SJSA1 (cell line): ENCODE results near the gene TMEM205. TPM values are rescaled to one million over a fixed set of nuclear protein-coding genes. Genes with fewer than 3 reads are reported as not detected.
A peak's percentile ranks its signal among the peaks of the same experiment; 100 is the strongest.
"Not testable (repeated sequence)": the region's sequence is repeated elsewhere in the genome, so short reads cannot be mapped to it uniquely, and the experiment has no call there.

Experiments used
- DNase-seq, 2 experiments: peaks; one replicate each; pipeline ENCODE4 v3.0.0-alpha.2; 2015 to 2020; ENCODE audit warnings: low spot score in 2 of 2, low read depth in 1 of 2
- H3K27ac ChIP-seq: fragments of 250-450 bp; sonication (Bioruptor Pico); 2 replicates; pipeline ENCODE4 v1.5.1; 2020; ENCODE audit warnings: mild to moderate bottlenecking, moderate library complexity
- H3K27me3 ChIP-seq: fragments of 250-450 bp; sonication (Bioruptor Pico); replicated peaks from 2 replicates; pipeline ENCODE4 v1.5.1; 2020; ENCODE audit warnings: mild to moderate bottlenecking, moderate library complexity
- H3K36me3 ChIP-seq: fragments of 250-450 bp; sonication (Bioruptor Pico); 2 replicates; pipeline ENCODE4 v1.5.1; 2020; ENCODE audit warnings: mild to moderate bottlenecking
- H3K4me1 ChIP-seq: fragments of 250-450 bp; sonication (Bioruptor Pico); replicated peaks from 2 replicates; pipeline ENCODE4 v1.6.1; 2021; ENCODE audit warnings: mild to moderate bottlenecking
- H3K4me3 ChIP-seq: fragments of 250-450 bp; sonication (Bioruptor Pico); 2 replicates; pipeline ENCODE4 v1.5.1; 2020; ENCODE audit warnings: mild to moderate bottlenecking
- H3K9me3 ChIP-seq: fragments of 250-450 bp; sonication (Bioruptor Pico); replicated peaks from 2 replicates; pipeline ENCODE4 v1.5.1; 2020; ENCODE audit warnings: mild to moderate bottlenecking
- total RNA-seq: library from RNA; depleted of rRNA; stranded (reverse); fragments of >200 nt; shearing (Covaris generic); gene quantifications from 2 replicates; pipeline ENCODE4 v1.2.3, GENCODE V29; 2014

The TMEM205 gene
- total RNA-seq, 1 experiment from 2014 or later, result 113 TPM

- Histone ChIP-seq H3K27ac (no peak overlapping the region), H3K9me3 (no peaks in the 10 kb centered on the region), H3K36me3 (peaks cover 19% of the 10 kb centered on the region)
These were observed 16.0 kb upstream of the TMEM205 start for GRCh38 chr19:11361771-11362731.

GRCh38 chr19:11361037-11361770, 15.1 kb upstream of the TMEM205 start:
- Histone ChIP-seq H3K9me3 (no peaks in the 10 kb centered on the region), H3K4me1 (peaks cover under 1% of the 10 kb centered on the region), H3K27ac (no peak overlapping the region), H3K4me3 (no peak overlapping the region), H3K36me3 (peaks cover 19% of the 10 kb centered on the region), H3K27me3 (no peaks in the 10 kb centered on the region)
- no peak for DNase-seq

More at GRCh38 chr19:11361771-11362731, 16.0 kb upstream of the TMEM205 start:
- H3K4me3 ChIP-seq, result no peak overlapping the region
- DNase-seq, result no peak
- no peaks in the 10 kb centered on the region for H3K4me1 ChIP-seq
- no peaks in the 10 kb centered on the region for H3K27me3 ChIP-seq

GRCh38 chr19:11359421-11359820, 13.4 kb upstream of the TMEM205 start:
- no peak for DNase-seq
- no peaks in the 10 kb centered on the region for H3K9me3 ChIP-seq
- no peak overlapping the region for H3K27ac ChIP-seq
- no peaks in the 10 kb centered on the region for H3K27me3 ChIP-seq
- peaks cover 19% of the 10 kb centered on the region for H3K36me3 ChIP-seq
- H3K4me3 ChIP-seq, result no peak overlapping the region
- peaks cover 6% of the 10 kb centered on the region for H3K4me1 ChIP-seq

- no peak overlapping the region for H3K4me3 ChIP-seq
- H3K27me3 ChIP-seq, result no peaks in the 10 kb centered on the region
- H3K36me3 ChIP-seq, result peaks cover 13% of the 10 kb centered on the region
These were observed 10.8 kb upstream of the TMEM205 start for GRCh38 chr19:11356676-11357550.

GRCh38 chr19:11356074-11356397, 10.0 kb upstream of the TMEM205 start:
- peak overlapping the region; percentile 51 for H3K4me3 ChIP-seq

More at GRCh38 chr19:11356676-11357550, 10.8 kb upstream of the TMEM205 start:
- H3K9me3 ChIP-seq, result no peaks in the 10 kb centered on the region
- H3K4me1 ChIP-seq, result peaks cover 6% of the 10 kb centered on the region
- no peak overlapping the region for H3K27ac ChIP-seq
- DNase-seq, result no peak

GRCh38 chr19:11355160-11356073, 9.3 kb upstream of the TMEM205 start, which contains the start of gene PLPPR2:
PLPPR2 (plus strand) TSS chr19:11355432; CDS start chr19:11357674, 2,242 bp downstream.
- Histone ChIP-seq H3K9me3 (no peaks in the 10 kb centered on the region), H3K4me3 (peak within 1 kb of the TSS; percentile 51), H3K27ac (no peak within 1 kb of the TSS), H3K4me1 (peaks cover 6% of the 10 kb centered on the region), H3K36me3 (peaks cover 4% of the 10 kb centered on the region; the same call in 1 of the 2 replicates), H3K27me3 (no peaks in the 10 kb centered on the region)
- DNase-seq, result peak; percentile 80 to 92

More at GRCh38 chr19:11356074-11356397, 10.0 kb upstream of the TMEM205 start:
- Histone ChIP-seq H3K27me3 (no peaks in the 10 kb centered on the region), H3K27ac (no peak overlapping the region), H3K36me3 (peaks cover 4% of the 10 kb centered on the region), H3K4me1 (peaks cover 6% of the 10 kb centered on the region), H3K9me3 (no peaks in the 10 kb centered on the region)
- no peak for DNase-seq

- H3K4me3 ChIP-seq, H3K9me3 ChIP-seq, DNase-seq, H3K27me3 ChIP-seq, H3K27ac ChIP-seq, H3K36me3 ChIP-seq, H3K4me1 ChIP-seq: not testable (repeated sequence)
These were observed 8.0 kb upstream of the TMEM205 start for GRCh38 chr19:11354102-11354501.

GRCh38 chr19:11349171-11349570, 3.1 kb upstream of the TMEM205 start:
- no peak overlapping the region for H3K27ac ChIP-seq
- H3K27me3 ChIP-seq, result no peaks in the 10 kb centered on the region
- no peak for DNase-seq
- peaks cover 23% of the 10 kb centered on the region for H3K4me1 ChIP-seq
- no peaks in the 10 kb centered on the region for H3K36me3 ChIP-seq
- peaks cover 9% of the 10 kb centered on the region for H3K9me3 ChIP-seq
- no peak overlapping the region for H3K4me3 ChIP-seq

- Histone ChIP-seq H3K4me1 (peaks cover 31% of the 10 kb centered on the region), H3K4me3 (no peak overlapping the region), H3K27ac (no peak overlapping the region), H3K9me3 (peaks cover 9% of the 10 kb centered on the region), H3K36me3 (no peaks in the 10 kb centered on the region), H3K27me3 (no peaks in the 10 kb centered on the region)
- no peak for DNase-seq
These were observed 1.5 kb upstream of the TMEM205 start for GRCh38 chr19:11347546-11348039.

- Histone ChIP-seq H3K27ac (no peak overlapping the region), H3K4me3 (peak overlapping the region; percentile 51), H3K27me3 (no peaks in the 10 kb centered on the region), H3K9me3 (peaks cover 9% of the 10 kb centered on the region), H3K4me1 (peaks cover 31% of the 10 kb centered on the region), H3K36me3 (peaks cover 6% of the 10 kb centered on the region)
- DNase-seq, result no peak
These were observed 805 bp downstream of the TMEM205 start for GRCh38 chr19:11345122-11345803.

- H3K4me3 ChIP-seq, result no peak overlapping the region
- H3K27me3 ChIP-seq, result no peaks in the 10 kb centered on the region
- H3K27ac ChIP-seq, result no peak overlapping the region
- DNase-seq, result no peak
- no peaks in the 10 kb centered on the region for H3K9me3 ChIP-seq
- H3K4me1 ChIP-seq, result peaks cover 37% of the 10 kb centered on the region
- peaks cover 6% of the 10 kb centered on the region for H3K36me3 ChIP-seq
These were observed 3.6 kb downstream of the TMEM205 start for GRCh38 chr19:11342429-11342828.

- H3K9me3 ChIP-seq, H3K27ac ChIP-seq, H3K4me3 ChIP-seq, H3K36me3 ChIP-seq, DNase-seq, H3K27me3 ChIP-seq: not testable (repeated sequence)
- H3K4me1 ChIP-seq, result peaks cover 23% of the 10 kb centered on the region
These were observed 6.0 kb downstream of the TMEM205 start for GRCh38 chr19:11340099-11340467.
